Measurements from ENCODE around the gene PCDHB6.
"Not testable (repeated sequence)": the region's sequence is repeated elsewhere in the genome, so short reads cannot be mapped to it uniquely, and the experiment has no call there.

PCDHB6 gene

DNA sequence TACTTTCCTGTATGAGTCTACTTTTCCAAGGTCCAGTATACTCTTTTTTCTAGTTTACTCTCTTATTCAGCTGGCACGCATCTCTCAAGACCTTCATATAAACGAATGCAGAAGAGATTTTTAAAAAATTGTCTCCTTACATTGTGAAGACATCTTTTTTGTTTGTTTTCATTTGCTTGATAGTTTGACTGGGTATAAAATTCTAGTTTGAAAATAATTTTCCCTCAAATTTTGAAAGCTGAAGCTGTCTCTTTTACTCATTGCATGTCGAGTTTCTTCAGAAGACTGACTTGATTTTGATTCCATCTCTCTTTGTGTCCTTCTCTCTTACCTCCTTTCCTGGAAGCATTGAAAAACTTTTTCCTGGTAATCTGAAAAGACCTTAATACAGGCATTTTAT lies 46.5 kb downstream of the PCDHB6 start:
- Mint-ChIP-seq H3K27ac (no peak overlapping the region), H3K9me3 (peaks cover 78% of the 10 kb centered on the region), H3K36me3 (ENCODE audit: low read depth) (peaks cover 82% of the 10 kb centered on the region), H3K27me3 (ENCODE audit: low read depth) (no peaks in the 10 kb centered on the region), H3K4me3 (no peak overlapping the region), H3K4me1 (no peaks in the 10 kb centered on the region)
- TF ChIP-seq, protein P1, sequence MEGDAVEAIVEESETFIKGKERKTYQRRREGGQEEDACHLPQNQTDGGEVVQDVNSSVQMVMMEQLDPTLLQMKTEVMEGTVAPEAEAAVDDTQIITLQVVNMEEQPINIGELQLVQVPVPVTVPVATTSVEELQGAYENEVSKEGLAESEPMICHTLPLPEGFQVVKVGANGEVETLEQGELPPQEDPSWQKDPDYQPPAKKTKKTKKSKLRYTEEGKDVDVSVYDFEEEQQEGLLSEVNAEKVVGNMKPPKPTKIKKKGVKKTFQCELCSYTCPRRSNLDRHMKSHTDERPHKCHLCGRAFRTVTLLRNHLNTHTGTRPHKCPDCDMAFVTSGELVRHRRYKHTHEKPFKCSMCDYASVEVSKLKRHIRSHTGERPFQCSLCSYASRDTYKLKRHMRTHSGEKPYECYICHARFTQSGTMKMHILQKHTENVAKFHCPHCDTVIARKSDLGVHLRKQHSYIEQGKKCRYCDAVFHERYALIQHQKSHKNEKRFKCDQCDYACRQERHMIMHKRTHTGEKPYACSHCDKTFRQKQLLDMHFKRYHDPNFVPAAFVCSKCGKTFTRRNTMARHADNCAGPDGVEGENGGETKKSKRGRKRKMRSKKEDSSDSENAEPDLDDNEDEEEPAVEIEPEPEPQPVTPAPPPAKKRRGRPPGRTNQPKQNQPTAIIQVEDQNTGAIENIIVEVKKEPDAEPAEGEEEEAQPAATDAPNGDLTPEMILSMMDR (IDR thresholded peaks at IDR 0.05; ENCODE audit: unreplicated experiment in 3 of 3), result no peak

DNA sequence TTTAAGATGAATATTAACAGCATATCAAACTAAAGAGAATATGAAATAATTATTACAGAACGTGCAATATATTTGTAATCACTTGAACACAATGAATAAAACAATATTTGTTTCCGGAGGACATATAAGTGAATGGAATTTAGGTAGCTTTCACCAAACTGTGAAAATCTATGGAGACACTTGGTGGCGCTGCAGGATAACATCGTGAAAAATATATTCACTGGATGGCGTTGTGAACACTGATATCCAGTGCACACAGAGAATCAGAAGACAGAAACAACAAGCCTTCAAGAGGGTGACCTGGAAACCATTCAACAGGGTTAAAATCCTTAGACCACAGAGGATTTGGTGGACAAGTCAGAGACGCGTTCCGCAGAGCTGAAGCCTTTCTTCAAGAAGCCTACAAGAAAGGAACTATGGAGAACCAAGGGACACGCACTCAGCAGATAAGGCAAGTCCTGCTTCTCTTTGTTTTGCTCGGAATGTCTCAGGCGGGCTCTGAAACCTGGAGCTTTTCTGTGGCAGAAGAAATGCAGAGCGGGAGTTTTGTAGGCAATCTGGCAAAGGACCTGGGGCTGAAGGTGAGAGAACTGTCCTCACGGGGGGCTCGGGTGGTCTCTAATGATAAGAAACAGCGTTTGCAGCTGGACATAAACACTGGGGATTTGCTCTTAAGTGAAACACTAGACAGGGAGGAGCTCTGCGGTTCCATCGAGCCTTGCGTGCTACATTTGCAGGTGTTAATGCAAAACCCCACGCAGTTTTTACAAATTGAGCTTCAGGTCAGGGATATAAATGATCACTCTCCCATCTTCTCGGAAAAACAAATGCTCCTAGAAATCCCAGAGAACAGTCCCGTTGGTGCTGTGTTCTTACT lies 49.7 kb downstream of the PCDHB6 start, which contains the start of gene PCDHB11:
Gene PCDHB11, plus strand, starts transcription at position 269 of the 877 bp plus-strand sequence. Its CDS starts 148 bp downstream, at position 417.
- no peaks in the 10 kb centered on the region for H3K4me1 Mint-ChIP-seq
- TF ChIP-seq, protein P1 (IDR thresholded peaks at IDR 0.05; ENCODE audit: unreplicated experiment in 3 of 3), result no peak
- peaks cover 72% of the 10 kb centered on the region for H3K9me3 Mint-ChIP-seq
- H3K4me3 Mint-ChIP-seq, result peak within 1 kb of the TSS; percentile 48 to 78 (median 71)
- H3K27me3 Mint-ChIP-seq (ENCODE audit: low read depth), result no peaks in the 10 kb centered on the region
- H3K27ac Mint-ChIP-seq, result peak within 1 kb of the TSS in 2 of 3 experiments; percentile 49 to 58
- peaks cover 79% of the 10 kb centered on the region for H3K36me3 Mint-ChIP-seq (ENCODE audit: low read depth)

DNA sequence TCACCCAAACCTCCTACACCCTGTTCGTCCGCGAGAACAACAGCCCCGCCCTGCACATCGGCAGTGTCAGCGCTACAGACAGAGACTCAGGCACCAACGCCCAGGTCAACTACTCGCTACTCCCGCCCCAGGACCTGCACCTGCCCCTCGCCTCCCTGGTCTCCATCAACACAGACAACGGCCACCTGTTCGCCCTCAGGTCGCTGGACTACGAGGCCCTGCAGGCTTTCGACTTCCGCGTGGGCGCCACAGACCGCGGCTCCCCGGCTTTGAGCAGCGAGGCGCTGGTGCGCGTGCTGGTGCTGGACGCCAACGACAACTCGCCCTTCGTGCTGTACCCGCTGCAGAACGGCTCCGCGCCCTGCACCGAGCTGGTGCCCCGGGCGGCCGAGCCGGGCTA lies 51.3 kb downstream of the PCDHB6 start:
- not testable (repeated sequence) for H3K27me3 Mint-ChIP-seq (ENCODE audit: low read depth); H3K4me3 Mint-ChIP-seq; H3K4me1 Mint-ChIP-seq; H3K27ac Mint-ChIP-seq
- Mint-ChIP-seq H3K9me3 (peaks cover 74% of the 10 kb centered on the region), H3K36me3 (ENCODE audit: low read depth) (peaks cover 84% of the 10 kb centered on the region)

DNA sequence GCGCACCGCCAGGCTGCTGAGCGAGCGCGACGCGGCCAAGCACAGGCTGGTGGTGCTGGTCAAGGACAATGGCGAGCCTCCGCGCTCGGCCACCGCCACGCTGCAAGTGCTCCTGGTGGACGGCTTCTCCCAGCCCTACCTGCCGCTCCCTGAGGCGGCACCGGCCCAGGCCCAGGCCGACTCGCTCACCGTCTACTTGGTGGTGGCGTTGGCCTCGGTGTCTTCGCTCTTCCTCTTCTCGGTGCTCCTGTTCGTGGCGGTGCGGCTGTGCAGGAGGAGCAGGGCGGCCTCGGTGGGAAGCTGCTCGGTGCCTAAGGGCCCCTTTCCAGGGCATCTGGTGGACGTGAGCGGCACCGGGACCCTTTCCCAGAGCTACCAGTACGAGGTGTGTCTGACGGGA lies 51.8 kb downstream of the PCDHB6 start:
- Mint-ChIP-seq H3K9me3 (peaks cover 72% of the 10 kb centered on the region), H3K36me3 (ENCODE audit: low read depth) (peaks cover 84% of the 10 kb centered on the region), H3K4me3 (peak overlapping the region in 1 of 3 experiments; percentile 21)
- not testable (repeated sequence) for H3K27ac Mint-ChIP-seq; H3K27me3 Mint-ChIP-seq (ENCODE audit: low read depth); H3K4me1 Mint-ChIP-seq

All from nephron (organoid).